Sigmoid colon (tissue), 7 donors: Measurements from ENCODE around the gene HS3ST4. TPM values are rescaled to one million over a fixed set of nuclear protein-coding genes. Genes with fewer than 3 reads are reported as not detected.

Experiments used
- DNase-seq: peaks from one replicate; pipeline ENCODE4 v3.0.0-alpha.2; 2019
- H3K27ac ChIP-seq, 4 donors: fragments of 200-600 bp; sonication (generic); one replicate each; pipeline ENCODE4 v1.5.1; 2016 to 2019; ENCODE audit warnings: mild to moderate bottlenecking in 1 of 4
- H3K27me3 ChIP-seq, 3 donors: fragments of 200-600 bp; sonication (generic); one replicate each; pipeline ENCODE4 v1.5.1; 2019; ENCODE audit warnings: mild to moderate bottlenecking in 1 of 3
- H3K36me3 ChIP-seq, 4 donors: fragments of 200-600 bp; sonication (generic); one replicate each; pipeline ENCODE4 v1.5.1; 2016 to 2019
- H3K4me1 ChIP-seq, 4 donors: fragments of 200-600 bp; sonication (generic); one replicate each; pipeline ENCODE4 v1.5.1; 2017 to 2019
- H3K4me3 ChIP-seq, 4 donors: fragments of 200-600 bp; sonication (generic); one replicate each; pipeline ENCODE4 v1.5.1; 2017 to 2019; ENCODE audit warnings: mild to moderate bottlenecking in 2 of 4, moderate library complexity in 1 of 4
- H3K9me3 ChIP-seq, 4 donors: fragments of 200-600 bp in 3 of 4; sonication (generic) in 3 of 4; one replicate each; pipeline versions ENCODE4 v1.5.1 to v1.6.1; 2013 to 2019
- EP300 ChIP-seq, 4 donors: sonication (generic); formaldehyde crosslinking; IDR thresholded peaks; one replicate each; pipeline ENCODE4 v1.6.1; 2017; ENCODE audit warnings: antibody characterized with exemption in 4 of 4
- POLR2A ChIP-seq, 2 donors: fragments of 450-650 bp; IDR thresholded peaks; one replicate each; pipeline ENCODE4 v1.6.1; 2016; ENCODE audit warnings: antibody characterized with exemption in 2 of 2, mild to moderate bottlenecking in 2 of 2, moderate library complexity in 2 of 2
- POLR2AphosphoS5 ChIP-seq, 4 donors: sonication (generic); formaldehyde crosslinking; IDR thresholded peaks; one replicate each; pipeline ENCODE4 v1.6.1; 2017; ENCODE audit warnings: antibody characterized with exemption in 4 of 4
- WGBS, 2 donors: extraction: QIAGEN DNeasy Blood & Tissue Kit; methylation state at CpG; one replicate each; pipeline ENCODE4 v1.1.7; 2013; 5-methylcytosine and 5-hydroxymethylcytosine counted together
- intact Hi-C: fragments of 100-400 bp; cut with DNase I; formaldehyde crosslinking; loops from one replicate; pipeline ENCODE4 v1.15.1; 2023
- polyA plus RNA-seq, 3 donors: library from polyadenylated mRNA; stranded (reverse); fragments of 200-250 nt; gene quantifications; one replicate each; pipeline ENCODE4 v1.2.3, GENCODE V29; 2013
- total RNA-seq, 4 donors: library from RNA; depleted of rRNA; stranded (reverse); fragments of >200 nt; gene quantifications; one replicate each; pipeline ENCODE4 v1.1.0, GENCODE V29; 2016
- TF ChIP-seq, protein P1 (sequence below), 4 experiments: fragments of 450-650 bp in 3 of 4; fragments of 200-600 bp in 1 of 4; IDR thresholded peaks; one replicate each; pipeline ENCODE4 v1.5.1; 2016 to 2019; ENCODE audit warnings: antibody characterized with exemption in 4 of 4, mild to moderate bottlenecking in 3 of 4, moderate library complexity in 2 of 4
- donor health status: healthy with polysubstance abuse.
- donor health status: Bipolar disorder and iron deficiency.
- donor health status: healthy.

HS3ST4 gene
- total and polyA plus RNA-seq, 7 donors = 0.07 to 0.14 TPM; not detected in 5

DNA sequence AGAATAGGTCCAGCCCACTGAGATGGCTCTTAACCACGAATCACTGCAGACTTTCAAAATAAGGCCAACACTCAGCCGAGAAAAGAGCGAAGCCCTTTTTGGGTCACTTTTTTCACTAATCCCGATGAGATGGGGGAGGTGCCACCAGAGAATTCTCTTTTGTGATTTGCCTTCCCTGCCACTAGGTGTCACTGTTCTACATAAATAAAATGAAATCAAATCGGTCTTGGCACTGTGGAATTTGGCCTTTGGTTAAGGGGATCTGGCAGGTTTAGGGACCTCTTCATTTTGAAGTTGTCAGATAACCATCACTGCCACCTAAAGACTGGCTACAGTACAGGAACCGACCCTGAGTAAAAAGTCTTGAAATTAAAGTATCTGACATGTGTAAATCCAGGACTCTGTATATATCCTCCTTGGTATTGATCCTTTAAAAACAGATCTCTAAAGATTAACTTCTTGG lies 147.0 kb downstream of the HS3ST4 start:
- Histone ChIP-seq H3K27me3 (peaks cover 0 to 15% (median 0%) of the 10 kb centered on the region in 3 donors), H3K4me1 (peaks cover 0 to 4% (median 3%) of the 10 kb centered on the region in 4 donors), H3K4me3 (no peak overlapping the region), H3K9me3 (no peaks in the 10 kb centered on the region), H3K36me3 (no peaks in the 10 kb centered on the region), H3K27ac (no peak overlapping the region)
- WGBS, 2 donors = 2 to 4% methylated on average over 6 of the region's 6 CpGs
- DNase-seq = no peak
- TF ChIP-seq POLR2A (IDR thresholded peaks at IDR 0.05) (no peak), POLR2AphosphoS5 (IDR thresholded peaks at IDR 0.05) (no peak)
- TF ChIP-seq, protein P1, sequence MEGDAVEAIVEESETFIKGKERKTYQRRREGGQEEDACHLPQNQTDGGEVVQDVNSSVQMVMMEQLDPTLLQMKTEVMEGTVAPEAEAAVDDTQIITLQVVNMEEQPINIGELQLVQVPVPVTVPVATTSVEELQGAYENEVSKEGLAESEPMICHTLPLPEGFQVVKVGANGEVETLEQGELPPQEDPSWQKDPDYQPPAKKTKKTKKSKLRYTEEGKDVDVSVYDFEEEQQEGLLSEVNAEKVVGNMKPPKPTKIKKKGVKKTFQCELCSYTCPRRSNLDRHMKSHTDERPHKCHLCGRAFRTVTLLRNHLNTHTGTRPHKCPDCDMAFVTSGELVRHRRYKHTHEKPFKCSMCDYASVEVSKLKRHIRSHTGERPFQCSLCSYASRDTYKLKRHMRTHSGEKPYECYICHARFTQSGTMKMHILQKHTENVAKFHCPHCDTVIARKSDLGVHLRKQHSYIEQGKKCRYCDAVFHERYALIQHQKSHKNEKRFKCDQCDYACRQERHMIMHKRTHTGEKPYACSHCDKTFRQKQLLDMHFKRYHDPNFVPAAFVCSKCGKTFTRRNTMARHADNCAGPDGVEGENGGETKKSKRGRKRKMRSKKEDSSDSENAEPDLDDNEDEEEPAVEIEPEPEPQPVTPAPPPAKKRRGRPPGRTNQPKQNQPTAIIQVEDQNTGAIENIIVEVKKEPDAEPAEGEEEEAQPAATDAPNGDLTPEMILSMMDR (IDR thresholded peaks at IDR 0.05) = peak in 3 of 4 experiments; percentile 51 to 67 (median 57)
- intact Hi-C loops = no loop called here

DNA sequence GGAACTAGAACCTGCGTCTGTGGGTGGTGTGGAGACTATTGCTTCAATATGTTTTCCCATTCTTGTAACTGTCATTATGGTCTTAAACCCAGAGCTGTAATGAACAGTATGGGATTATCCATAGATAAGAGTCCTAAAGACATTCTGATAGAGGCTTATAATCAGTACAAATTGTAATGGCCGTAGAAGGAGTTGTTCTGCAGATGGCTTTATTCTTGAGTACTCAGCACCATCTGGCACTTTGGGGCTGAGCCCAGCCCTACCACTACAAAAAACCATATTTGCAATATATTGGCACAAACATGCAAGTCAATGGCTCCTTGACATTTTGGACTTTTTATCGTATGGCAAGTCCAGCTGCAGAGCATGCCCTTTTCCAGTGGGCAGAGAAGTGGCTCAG lies 150.0 kb downstream of the HS3ST4 start:
- Histone ChIP-seq H3K4me3 (no peak overlapping the region), H3K27ac (no peak overlapping the region), H3K9me3 (no peaks in the 10 kb centered on the region), H3K4me1 (peaks cover 0 to 4% (median 3%) of the 10 kb centered on the region in 4 donors), H3K36me3 (no peaks in the 10 kb centered on the region), H3K27me3 (peaks cover 0 to 21% (median 0%) of the 10 kb centered on the region in 3 donors)
- 64 to 82% methylated on average over 3 of the region's 3 CpGs for WGBS, 2 donors
- TF ChIP-seq POLR2AphosphoS5 (IDR thresholded peaks at IDR 0.05) (no peak), POLR2A (IDR thresholded peaks at IDR 0.05) (no peak), EP300 (IDR thresholded peaks at IDR 0.05) (no peak)
- TF ChIP-seq, protein P1 (IDR thresholded peaks at IDR 0.05) = no peak
- DNase-seq = no peak
- intact Hi-C loops = no loop called here

DNA sequence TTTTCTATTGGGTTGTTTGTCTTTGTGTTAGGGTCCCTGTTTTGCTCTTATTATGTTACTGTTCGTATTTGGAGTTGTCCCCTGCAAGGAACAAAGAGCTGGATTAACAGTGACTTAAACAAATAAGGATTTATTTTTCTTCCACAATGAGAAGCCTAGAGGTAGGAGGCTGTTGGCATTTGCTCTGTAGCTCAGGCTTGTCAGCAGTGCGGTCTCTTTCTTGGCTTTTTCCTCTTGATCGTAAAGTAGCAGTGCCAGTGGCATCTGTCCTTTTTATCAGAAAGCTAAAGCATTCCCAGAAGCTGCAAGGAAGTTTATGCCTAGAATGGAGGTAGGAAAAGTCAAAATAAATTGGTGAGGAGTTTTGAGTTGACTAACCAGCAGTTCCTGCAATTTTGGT lies 154.1 kb downstream of the HS3ST4 start:
- Histone ChIP-seq H3K4me3 (no peak overlapping the region), H3K9me3 (no peaks in the 10 kb centered on the region), H3K27ac (no peak overlapping the region), H3K36me3 (no peaks in the 10 kb centered on the region), H3K27me3 (peaks cover 0 to 8% (median 0%) of the 10 kb centered on the region in 3 donors), H3K4me1 (no peaks in the 10 kb centered on the region)
- 43 to 58% methylated on average over 3 of the region's 3 CpGs for WGBS, 2 donors
- TF ChIP-seq, protein P1 (IDR thresholded peaks at IDR 0.05) = no peak
- TF ChIP-seq POLR2AphosphoS5 (IDR thresholded peaks at IDR 0.05) (no peak), EP300 (IDR thresholded peaks at IDR 0.05) (no peak), POLR2A (IDR thresholded peaks at IDR 0.05) (no peak)
- no peak for DNase-seq
- intact Hi-C loops = no loop called here

DNA sequence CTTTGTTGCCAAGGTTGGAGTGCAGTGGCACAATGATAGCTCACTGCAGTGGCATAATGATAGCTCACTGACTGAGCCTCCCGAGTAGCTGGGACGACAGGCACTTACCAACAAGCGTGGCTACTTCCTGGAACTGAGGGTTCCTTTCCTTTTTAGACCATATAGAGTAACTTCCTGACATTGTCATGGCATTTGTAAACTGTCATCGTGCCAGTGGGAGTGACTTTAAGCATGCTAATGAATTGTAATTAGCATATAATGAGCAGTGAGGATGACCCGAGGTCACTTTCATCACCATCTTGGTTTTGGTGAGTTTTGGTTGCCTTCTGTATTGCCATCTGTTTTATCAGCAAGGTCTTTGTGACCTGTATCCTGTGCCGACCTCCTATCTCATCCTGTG lies 162.4 kb downstream of the HS3ST4 start:
- Histone ChIP-seq H3K27me3 (peaks cover 0 to 14% (median 0%) of the 10 kb centered on the region in 3 donors), H3K9me3 (peaks cover 0 to 2% (median 0%) of the 10 kb centered on the region in 4 donors), H3K4me3 (no peak overlapping the region), H3K4me1 (no peaks in the 10 kb centered on the region), H3K27ac (no peak overlapping the region), H3K36me3 (no peaks in the 10 kb centered on the region)
- DNase-seq = no peak
- intact Hi-C loops = no loop called here
- no peak for TF ChIP-seq POLR2AphosphoS5 (IDR thresholded peaks at IDR 0.05)
- TF ChIP-seq, protein P1 (IDR thresholded peaks at IDR 0.05) = no peak
- TF ChIP-seq POLR2A (IDR thresholded peaks at IDR 0.05) = no peak
- TF ChIP-seq EP300 (IDR thresholded peaks at IDR 0.05) = no peak
- WGBS, 2 donors = 42 to 49% methylated on average over 6 of the region's 6 CpGs

DNA sequence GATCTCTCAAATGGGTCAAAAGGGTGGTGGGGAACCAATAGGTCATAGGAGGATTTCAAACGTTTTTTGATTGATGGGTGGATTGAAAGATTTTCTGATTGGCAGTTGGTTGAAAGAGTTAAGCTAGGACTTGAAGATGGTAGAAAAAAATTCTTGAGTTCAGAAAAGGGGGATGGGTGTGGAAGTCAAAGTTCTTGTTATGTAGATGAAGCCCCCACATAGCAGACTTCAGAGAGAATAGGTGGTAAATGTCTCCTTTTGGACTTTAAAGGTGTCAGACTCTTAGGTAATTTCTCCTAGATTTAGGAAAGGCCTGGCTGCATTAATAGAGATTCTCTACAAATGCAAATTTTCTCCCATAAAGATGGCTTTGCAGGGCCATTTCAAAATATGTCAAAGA lies 163.3 kb downstream of the HS3ST4 start:
- no peak for TF ChIP-seq EP300 (IDR thresholded peaks at IDR 0.05)
- no peak for TF ChIP-seq POLR2AphosphoS5 (IDR thresholded peaks at IDR 0.05)
- TF ChIP-seq, protein P1 (IDR thresholded peaks at IDR 0.05) = no peak
- TF ChIP-seq POLR2A (IDR thresholded peaks at IDR 0.05) = no peak
- H3K4me3 ChIP-seq = no peak overlapping the region
- no peaks in the 10 kb centered on the region for H3K36me3 ChIP-seq
- H3K9me3 ChIP-seq = peaks cover 0 to 2% (median 0%) of the 10 kb centered on the region in 4 donors
- whole genome bisulfite sequencing, 2 donors = 15 to 17% methylated on average over 1 of the region's 1 CpG
- H3K27me3 ChIP-seq = peaks cover 0 to 14% (median 0%) of the 10 kb centered on the region in 3 donors
- H3K4me1 ChIP-seq = no peaks in the 10 kb centered on the region
- H3K27ac ChIP-seq = no peak overlapping the region
- no peak for DNase-seq
- intact Hi-C loops = no loop called here
